HG03571 (cell line): ENCODE results near the gene MACF1.
A peak's percentile ranks its signal among the peaks of the same experiment; 100 is the strongest.

ENCODE experiments used
- ATAC-seq: cut with Tn5 transposase; IDR thresholded peaks from one replicate; pipeline ENCODE4 v1.9.1; 2021; ENCODE audit not compliant: unreplicated experiment

MACF1 gene

DNA sequence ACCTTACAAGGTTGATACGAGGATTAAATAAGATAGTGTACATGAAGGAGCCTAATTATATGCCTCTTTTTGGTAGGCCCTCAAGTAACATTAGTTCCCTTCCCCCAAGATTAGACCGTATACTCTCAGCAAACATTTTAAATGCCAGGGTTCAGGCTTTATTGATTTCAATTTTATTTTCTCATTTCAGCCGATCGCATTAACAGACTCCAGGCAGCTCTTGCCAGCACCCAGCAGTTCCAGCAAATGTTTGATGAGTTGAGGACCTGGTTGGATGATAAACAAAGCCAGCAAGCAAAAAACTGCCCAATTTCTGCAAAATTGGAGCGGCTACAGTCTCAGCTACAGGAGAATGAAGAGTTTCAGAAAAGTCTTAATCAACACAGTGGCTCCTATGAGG, 182.5 kb downstream of the MACF1 start:
- ATAC-seq, result no peak

DNA sequence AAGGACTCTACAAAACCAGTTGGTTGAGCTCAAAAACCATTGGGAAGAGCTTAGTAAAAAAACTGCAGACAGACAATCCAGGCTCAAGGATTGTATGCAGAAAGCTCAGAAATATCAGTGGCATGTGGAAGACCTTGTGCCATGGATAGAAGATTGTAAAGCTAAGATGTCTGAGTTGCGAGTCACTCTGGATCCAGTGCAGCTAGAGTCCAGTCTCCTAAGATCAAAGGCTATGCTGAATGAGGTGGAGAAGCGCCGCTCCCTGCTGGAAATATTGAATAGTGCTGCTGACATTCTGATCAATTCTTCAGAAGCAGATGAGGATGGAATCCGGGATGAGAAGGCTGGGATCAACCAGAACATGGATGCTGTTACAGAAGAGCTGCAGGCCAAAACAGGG, 183.0 kb downstream of the MACF1 start:
- no peak for ATAC-seq

DNA sequence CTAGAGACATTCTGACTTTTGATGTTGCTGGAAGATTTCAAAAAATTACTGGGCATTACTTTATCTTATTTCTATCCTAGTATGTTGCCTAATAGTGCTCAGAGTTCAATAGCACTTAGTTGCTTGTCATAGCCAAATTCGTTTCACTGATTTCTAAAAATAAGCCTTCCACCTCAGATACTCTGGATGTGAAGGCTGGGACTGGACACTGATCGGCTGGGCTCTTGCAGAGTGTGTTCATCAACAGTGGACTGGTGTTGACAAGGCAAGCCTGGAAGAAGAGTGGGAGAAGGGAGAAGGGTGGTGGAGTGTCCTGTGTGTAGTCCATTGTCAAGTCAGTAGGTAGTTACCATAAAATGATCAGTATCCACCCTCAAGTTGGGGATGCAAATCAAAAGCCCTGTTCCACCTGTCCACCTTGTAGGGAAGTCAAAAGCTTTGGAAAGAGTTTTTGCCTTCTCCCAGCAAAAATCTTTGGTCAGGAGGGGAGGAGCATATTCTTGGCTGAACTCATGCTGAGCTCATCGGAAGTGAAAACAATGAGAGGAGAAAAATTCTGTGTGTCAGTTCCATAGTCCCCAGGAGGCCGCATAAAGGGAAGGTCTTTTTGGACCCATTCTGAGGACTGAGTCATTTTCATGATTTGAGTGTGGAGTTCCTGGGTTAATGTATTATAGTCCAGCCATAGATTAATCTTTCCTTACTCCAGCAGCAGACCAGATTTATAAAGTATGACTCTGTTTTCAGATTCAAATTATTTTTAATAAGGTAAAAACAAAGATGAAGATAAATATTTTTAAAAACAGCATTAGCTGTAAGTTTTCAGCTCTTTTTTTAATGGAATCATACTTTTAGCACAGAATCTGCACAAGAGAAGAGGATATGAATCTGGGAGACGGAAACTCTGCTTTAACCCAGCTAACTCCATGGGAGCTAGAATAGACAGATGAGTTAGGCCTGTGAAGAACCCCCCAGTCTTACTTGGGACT, 187.5 kb downstream of the MACF1 start:
- ATAC-seq, result no peak

DNA sequence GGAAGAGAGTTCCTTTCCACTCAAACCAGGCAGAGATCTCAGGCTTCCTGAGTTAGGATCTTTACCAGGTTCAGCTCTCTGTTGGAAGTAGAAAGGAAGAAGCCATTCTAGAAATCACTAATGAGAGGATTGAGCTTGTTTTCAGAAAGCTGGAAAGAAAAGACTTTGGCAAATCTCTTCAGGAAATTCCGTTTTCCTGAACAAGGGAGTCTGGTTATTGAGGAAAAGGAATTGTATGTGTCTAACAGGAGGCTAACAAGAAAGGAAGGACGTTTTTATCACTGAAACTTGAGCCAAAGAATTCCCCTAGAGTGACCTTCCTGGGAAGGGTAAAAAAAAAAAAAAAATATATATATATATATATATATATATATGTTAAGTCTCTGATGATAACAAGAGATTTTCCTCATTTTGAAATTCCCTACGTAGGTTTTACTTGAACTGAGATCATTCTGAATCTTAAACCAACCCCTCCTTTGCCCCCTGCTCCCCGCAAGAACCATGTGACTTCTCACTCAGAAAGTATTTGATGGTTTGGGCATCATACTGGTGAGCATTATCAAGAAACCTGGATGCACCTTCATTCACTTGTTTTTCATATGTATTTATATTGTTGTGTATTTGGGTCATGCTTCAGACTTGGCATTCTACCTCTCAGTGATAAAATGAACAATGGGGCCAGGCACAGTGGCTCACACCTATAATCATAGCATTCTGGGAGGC, 188.5 kb downstream of the MACF1 start:
- no peak for ATAC-seq

DNA sequence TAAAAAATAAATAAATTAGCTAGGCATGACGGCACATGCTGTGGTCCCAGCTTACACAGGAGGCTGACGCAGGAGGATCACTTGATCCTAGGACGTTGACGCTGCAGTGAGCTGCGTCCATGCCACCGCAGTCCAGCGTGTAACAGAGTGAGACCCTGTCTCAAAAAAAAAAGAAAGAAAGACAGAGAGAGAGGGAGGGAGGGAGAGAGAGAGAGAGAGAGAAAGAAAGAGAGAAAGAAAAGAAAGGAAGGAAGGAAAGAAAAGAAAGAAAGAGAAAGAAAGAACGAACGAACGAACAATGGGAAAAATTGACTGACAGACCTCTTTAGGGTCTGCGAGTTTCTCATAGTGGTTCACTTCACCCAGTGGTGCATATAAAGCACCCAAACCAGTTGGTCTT, 189.2 kb downstream of the MACF1 start:
- ATAC-seq, result no peak

DNA sequence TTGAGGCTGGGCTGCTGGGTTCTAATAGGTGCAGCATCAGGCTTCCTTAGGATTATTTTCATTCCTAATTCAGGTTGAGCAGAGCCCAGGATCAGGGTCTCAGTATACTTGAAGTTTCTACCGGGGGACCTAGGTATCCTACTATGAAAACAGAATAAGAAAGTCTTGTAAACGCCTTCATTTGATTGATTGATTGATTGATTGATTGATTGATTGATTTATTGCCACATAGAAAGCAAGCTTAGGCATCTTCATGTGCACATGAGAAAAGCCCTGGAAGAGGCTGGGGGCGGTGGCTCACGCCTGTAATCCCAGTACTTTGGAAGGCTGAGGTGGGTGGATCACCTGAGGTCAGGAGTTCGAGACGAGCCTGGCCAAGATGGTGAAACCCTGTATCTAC, 189.6 kb downstream of the MACF1 start:
- ATAC-seq, result no peak

DNA sequence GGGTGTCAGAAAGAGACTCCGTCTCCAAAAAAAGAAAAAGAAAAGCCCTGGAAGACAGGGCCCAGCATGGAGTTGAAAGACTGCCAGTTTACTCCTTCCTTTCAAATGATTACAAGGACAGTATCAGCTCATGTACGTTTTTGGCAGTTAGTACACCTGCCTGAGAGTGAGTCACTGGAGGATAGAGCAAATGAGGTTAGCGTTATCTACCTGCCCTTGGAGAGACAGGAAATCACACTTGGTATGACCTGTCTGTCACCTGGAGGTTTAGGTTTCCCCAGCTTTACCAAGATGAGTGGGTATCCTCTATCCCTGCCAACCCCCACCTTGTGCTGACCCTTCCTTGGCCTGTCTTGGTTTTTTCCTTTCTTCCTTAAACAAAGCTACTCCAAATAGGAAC, 190.1 kb downstream of the MACF1 start:
- no peak for ATAC-seq

DNA sequence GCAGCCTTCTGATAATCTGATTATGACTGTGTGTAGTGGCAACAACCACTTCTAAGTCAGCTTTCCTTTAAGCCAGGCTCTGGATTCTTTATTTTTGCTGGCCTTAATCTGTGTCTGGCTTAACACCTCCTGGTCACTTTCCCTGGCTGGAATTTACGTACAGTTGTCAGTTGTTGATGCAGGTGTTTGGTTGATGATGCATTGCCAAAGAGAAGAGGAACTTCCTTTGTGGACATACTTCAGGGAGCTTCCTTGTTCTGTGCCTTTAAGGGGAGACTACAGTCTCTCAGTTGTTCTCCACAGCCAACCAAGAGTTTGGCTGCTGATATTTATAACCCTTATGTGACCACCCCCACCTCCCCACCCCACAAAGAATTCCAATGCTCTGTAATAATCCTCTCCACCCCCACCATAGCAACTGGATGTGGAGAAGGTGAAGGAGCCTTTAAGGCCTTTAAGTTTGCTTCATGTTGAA, 190.9 kb downstream of the MACF1 start:
- no peak for ATAC-seq

DNA sequence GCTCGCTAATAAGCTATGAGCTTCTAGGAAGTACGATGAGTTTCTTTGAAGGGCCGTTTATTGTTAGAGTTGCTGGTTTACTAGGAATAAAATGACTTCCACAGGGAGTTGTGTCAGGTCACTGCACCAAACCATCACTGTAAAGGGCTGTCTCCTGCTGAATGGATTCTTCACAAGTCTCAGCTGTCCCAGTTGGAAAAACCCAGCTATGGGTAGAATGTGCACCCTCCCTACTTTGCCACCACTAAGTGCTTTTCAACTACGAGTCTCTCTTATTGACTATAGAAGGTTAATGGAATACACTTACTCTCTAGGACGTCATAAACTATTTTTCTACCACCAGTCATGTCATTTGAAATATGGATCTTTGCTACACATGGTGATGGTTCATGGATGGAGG, 192.2 kb downstream of the MACF1 start:
- no peak for ATAC-seq

DNA sequence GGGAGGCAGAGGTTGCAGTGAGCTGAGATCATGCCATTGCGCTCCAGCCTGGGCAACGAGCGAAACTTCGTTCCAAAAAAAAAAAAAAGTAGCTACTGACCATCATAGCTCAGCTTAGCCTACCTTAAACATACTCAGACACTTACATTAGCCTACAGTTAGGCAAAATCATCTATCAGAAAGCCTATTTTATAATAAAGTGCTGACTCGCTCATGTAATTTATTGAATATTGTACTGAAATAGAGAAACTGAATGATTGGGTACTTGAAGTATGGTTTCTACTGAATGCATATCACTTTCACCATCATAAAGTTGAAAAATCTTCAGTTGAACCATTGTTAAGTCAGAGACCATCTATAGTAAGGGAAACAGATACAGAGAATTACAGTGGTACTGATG, 193.0 kb downstream of the MACF1 start:
- ATAC-seq, result no peak

DNA sequence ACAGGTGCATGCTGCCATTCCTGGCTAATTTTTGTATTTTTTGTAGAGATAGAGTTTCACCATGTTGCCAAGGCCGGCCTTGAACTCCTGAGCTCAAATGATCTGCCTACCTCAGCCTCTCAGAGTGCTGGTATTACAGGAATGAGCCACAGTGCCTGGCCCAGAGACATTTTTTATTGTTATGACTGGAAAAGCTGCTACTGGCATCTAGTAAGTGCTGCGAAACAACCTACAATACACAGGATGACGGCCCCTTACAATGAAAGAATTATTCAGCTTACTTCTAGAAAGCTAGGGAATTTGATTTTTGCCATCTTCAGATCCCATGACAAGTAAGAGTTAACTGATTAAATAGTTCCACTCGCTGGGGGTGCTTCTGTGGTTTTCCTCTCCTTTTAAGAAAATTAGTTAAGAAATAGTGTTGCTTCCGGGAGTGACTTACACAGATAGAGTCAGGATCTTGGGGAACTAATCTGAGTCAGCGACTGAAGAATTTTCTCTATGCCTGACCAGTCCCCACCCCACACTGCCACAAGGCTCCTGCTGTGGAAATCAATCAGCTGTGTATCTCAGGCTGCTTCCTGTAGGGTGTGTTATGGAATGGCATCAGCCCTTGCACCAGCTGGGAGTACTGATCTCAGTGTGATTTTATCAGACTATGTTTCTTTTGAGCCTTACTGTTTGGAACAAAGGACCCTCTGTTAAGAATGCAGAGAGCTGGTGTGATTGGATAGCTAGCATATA, 194.0 kb downstream of the MACF1 start:
- no peak for ATAC-seq

DNA sequence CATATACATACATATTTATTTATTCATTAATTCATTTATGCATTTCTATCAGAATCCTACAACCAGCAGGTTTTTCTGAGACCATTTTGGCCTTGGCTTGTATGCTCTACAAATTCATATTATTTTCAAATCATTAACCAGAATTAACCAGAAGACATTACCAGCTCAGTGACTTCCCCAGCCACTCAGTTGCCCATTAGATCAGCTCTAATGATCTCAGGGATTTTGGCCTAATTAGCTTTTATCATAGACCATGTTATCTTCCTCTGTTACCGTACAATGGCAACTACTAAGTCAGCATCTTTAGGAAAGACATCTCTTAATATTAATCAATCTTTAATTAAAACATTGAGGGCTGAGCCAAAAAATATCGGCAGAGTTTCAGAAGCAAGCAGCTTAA, 196.6 kb downstream of the MACF1 start:
- ATAC-seq, result no peak

DNA sequence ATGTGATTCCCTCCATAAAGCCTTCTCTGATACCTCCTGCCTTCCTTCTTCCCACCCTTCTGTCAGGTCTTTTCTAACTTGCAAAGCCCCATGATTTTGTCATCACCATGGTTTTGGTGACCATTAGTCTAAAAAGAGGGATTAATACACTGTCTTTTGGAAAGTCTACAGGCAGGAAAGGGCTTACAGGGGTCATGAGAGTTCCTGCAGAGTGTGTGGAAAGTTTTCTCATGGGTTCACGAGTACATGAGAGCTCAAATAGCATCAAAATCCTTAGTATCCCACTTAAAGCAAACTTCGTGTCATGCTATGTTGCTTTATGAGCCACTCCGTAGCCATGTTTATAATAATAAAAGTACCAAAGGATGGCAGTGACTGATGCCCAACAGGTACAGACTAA, 200.4 kb downstream of the MACF1 start:
- ATAC-seq, result no peak

DNA sequence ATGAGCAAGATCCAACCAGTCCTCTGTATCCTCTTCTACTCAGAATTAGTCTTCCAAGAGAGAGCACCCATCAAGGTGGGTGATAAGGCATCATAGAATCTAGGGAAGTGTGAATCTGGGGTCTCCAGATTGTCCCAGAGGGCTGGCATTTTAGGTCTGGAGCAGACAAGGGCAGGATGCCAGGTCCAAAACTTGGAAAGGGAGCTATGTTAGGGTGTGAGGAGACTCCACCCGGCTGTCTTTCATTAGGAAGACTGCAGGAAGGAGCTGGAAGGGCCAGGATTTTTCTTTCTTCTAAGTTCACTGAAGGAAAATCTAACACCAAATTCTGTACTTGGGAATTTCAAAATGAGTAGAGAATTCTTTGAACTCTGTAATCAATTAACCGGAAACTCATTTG, 200.9 kb downstream of the MACF1 start:
- ATAC-seq, result no peak

DNA sequence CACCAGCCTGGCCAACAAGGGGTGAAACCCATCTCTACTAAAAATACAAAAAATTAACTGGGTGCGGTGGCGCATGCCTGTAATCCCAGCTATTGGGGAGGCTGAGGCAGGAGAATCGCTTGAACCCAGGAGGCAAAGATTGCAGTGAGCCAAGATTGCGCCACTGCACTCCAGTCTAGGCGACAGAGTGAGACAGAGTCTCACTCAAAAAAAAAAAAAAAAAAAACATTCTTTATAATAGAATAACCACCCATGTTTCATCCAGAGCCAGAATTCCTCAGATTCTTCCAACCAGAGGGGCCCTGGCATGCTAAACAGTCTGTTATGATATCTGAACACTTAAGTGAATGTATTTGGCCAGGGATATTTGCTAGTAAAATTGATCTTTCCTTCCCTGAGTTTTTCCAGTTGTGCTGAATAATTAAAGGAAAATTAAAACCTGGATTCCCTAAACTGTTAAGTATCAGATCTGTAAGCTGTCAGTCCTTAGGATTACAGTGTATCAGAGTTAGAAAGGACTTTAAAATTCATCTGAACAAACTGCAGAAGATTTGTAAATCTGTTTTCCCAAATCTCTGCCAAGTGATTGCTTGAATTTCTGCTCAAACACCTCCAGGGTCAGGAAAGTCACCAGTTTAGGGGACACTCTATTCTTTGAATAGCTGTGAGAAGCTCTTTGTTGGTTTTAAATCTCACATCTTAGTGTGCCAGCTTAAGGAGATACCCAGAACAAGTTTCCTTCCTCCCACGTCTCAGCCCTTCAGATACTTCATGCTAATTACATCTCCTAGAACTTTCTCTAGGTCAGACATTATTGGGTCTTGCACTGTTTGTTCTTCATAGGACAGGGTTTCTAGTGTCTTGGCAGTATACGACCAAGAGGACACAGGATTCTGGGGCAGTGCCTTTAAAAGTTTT, 202.3 kb downstream of the MACF1 start:
- no peak for ATAC-seq

DNA sequence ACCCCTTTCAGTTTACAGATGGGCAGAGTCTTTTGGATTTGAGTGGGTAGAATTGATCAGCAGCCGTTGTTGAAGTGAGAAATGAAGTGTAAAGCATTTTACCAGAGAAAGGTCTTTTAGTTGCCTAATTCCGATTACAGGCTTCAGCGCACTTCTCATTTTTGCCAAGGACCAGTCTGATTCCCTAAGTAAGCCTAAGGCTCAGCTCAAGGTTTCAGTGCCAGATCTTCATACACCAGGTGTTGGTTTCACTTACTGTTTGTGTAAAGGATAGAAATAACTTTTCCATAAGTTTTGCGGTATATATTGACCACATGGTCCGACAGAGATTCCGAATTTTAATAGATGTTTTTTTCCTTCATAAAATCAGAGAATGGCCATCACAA, 203.0 kb downstream of the MACF1 start:
- no peak for ATAC-seq

DNA sequence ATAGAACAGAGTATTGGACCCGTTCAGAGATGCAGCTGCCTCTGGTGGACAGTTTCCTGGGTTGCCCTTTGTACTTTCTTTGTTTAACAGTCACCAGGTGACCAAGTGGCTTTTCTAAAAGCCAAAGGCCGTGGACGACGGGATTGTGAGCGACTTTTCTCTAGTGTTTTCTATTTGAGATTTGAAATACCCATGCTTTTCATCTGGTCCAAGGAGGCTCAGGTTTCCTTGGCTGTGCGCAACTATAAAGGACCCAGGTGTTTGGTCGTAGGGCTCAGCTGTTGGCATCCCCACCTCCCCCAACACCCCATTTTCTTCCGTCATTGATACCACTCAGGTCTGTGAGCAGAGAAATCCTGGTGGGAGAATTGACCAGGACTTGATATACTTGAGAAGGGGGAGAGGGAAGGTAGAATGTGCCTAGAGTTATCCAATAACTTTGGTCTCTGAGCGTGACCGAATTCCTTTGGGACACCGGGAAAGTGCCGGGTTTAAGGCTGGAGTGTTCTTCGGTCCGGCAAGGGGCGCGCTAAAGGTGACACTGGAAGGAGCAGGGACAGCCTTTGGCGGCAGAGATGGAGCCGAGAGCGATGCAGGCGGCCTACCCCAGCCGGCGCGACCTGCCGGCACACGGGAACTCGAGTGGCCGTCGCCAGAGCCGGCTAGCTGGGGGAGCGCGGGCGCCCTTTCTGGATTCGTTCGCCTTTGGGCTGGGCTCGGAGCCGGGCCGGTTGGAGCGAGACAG, 203.6 kb downstream of the MACF1 start:
- peak; percentile 30 for ATAC-seq

DNA sequence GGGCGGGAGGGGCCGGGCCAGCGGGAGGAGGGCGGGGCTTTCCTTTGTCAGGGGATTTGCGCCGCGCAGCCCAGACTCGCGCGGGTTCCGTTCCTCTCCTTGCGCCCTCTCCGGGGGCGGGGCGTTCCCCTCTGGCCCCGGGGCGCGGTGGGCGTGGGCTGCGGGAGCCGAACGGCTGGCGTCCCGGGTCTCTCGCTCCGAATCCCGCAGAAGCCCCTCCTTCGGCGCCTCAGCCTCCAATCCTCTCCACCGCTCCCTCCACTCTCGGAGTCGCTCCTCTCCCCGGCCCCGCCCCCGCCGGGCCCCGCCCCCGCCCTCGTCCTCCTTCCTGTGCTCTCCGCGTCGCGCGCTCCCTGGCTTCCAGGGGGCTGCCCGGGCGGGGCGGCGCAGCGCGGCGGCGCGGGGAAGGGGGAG, 204.2 kb downstream of the MACF1 start:
- ATAC-seq, result peak; percentile 58

DNA sequence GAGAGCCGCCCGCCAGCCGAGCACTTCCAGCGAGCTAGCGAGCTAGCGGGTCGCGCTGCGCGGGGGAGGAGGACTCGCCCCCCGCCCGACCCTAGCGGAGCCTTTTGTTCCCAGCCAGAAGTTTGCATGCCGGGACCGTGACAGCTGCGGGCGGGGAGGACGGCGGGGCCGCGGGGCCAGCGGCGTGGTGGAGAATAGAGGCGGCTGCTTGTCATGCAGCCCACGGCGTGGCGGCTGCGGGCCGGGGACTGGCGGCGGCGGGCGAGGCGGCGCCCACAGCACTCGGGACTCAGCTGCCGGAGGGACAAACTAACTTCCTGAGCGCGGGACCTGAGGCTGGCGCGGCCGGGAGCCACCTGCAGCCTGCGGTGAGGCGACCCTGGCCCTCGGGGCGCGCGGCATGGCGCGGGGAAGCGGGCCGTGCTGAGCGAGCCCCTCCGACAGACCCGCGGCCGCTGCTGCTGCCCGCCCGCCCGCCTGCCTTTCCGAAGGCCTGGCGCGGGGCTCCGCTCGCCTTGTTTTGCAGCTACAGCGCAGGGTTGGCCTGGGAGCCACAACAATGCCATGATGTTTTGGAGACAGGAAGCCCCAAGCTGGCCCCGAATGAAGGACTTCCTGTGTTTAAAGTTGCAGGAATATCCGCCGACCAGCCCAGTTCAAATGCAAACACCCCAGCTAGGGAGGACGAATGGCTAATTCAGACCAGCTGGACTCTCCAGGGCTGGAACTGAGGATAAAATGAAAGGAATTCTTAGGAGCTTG, 204.7 kb downstream of the MACF1 start:
- ATAC-seq, result no peak
